Measurements from ENCODE around the gene MALSU1. TPM values are rescaled to one million over a fixed set of nuclear protein-coding genes. Genes with fewer than 3 reads are reported as not detected.

The MALSU1 gene
- total and polyA plus RNA-seq, 4 donors: 30.3 to 84.6 (median 40.5) TPM

- Histone ChIP-seq H3K36me3 (ENCODE audit: control insufficient read depth in 4 of 4, insufficient read depth in 3 of 4, low read depth in 1 of 4, low read length in 3 of 4) (no peaks in the 10 kb centered on the region), H3K9me3 (ENCODE audit: control insufficient read depth in 4 of 4, low read length in 3 of 4) (peaks cover 0 to 5% (median 1%) of the 10 kb centered on the region in 4 donors), H3K4me3 (ENCODE audit: low read depth in 1 of 3, low read length in 3 of 3) (no peak overlapping the region), H3K4me1 (ENCODE audit: control insufficient read depth in 4 of 4, insufficient read depth in 4 of 4, low read length in 3 of 4) (peaks cover 0 to 8% (median 4%) of the 10 kb centered on the region in 4 donors), H3K27me3 (ENCODE audit: control insufficient read depth in 4 of 4, insufficient read depth in 4 of 4, low read length in 3 of 4) (peaks cover 0 to 3% (median 2%) of the 10 kb centered on the region in 4 donors), H3K27ac (ENCODE audit: low read depth in 1 of 2, low read length in 2 of 2) (no peak overlapping the region), H3K9ac (ENCODE audit: low read depth in 1 of 2, low read length in 2 of 2) (no peak overlapping the region)
- DNase-seq (ENCODE audit: low spot score): no peak
- TF ChIP-seq FOXA1 (IDR thresholded peaks at IDR 0.05): no peak
- TF ChIP-seq REST (IDR thresholded peaks at IDR 0.05): no peak
- TF ChIP-seq FOXA2 (IDR thresholded peaks at IDR 0.05): no peak
- TF ChIP-seq TAF1 (conservative IDR thresholded peaks at IDR 0.05): no peak
- TF ChIP-seq SP1 (IDR thresholded peaks at IDR 0.05): no peak
- no peak for TF ChIP-seq YY1 (IDR thresholded peaks at IDR 0.05)
- TF ChIP-seq NR2F2 (IDR thresholded peaks at IDR 0.05): no peak
- no peak for TF ChIP-seq ZBTB33 (IDR thresholded peaks at IDR 0.05)
- no peak for TF ChIP-seq MAX (IDR thresholded peaks at IDR 0.05)
- TF ChIP-seq JUND (IDR thresholded peaks at IDR 0.05): no peak
- TF ChIP-seq RAD21 (IDR thresholded peaks at IDR 0.05): no peak
- no peak for TF ChIP-seq RXRA (IDR thresholded peaks at IDR 0.05)
- TF ChIP-seq CTCF (IDR thresholded peaks at IDR 0.05; ENCODE audit: low read depth, low read length, missing input control): no peak
- no peak for TF ChIP-seq ATF3 (IDR thresholded peaks at IDR 0.05)
- TF ChIP-seq HNF4A (conservative IDR thresholded peaks at IDR 0.05): no peak
- TF ChIP-seq EGR1 (IDR thresholded peaks at IDR 0.05; ENCODE audit: low read depth in 2 of 2): no peak
These were observed 49.7 kb upstream of the MALSU1 start for GRCh38 chr7:23249486-23249885.

All from liver (tissue), 9 donors.